GM19328 (cell line): ENCODE data around the gene MMP17.
"Not testable (repeated sequence)": the region's sequence is repeated elsewhere in the genome, so short reads cannot be mapped to it uniquely, and the experiment has no call there.

Experiments
- ATAC-seq: cut with Tn5 transposase; IDR thresholded peaks from one replicate; pipeline ENCODE4 v1.9.1; 2021; ENCODE audit warnings: mild to moderate bottlenecking, moderate library complexity; ENCODE audit not compliant: unreplicated experiment

MMP17 gene

DNA sequence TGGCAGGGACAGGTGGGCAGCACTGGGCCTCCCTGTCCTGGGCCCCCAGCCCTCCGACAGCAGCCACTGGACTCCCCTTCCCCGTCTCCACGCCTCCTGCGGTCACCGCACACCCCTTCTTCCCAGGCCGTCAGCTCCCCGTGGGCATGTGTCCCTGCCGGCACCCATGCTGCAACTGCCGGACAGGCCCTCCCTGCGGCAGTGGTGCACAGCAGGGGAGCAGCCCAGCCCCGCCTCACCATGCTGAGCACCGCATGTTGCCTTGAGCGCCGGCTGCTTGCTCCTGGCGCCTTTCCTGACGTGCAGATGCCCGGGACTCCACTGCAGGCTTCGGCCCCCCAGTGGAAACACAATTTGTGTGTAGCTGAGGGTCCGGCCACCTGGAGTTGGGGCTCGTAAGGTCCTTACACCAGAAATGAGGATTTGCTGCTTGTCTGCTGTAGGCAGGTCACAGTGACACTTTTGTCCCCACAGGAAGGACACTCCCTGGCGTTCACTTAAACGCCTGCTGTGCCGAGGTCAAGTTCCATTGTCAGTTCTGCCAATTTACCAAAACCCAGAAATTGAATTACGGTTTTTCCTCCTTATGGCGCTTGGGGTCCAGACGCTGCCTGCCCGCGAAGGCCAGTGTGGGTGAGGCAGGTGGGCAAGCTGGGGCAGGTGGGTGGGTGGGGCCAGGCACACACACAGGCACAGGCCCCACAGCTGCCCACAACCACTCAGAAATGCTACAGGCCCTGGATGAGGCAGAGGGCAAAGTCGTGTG lies 28.2 kb upstream of the MMP17 start:
- no peak for ATAC-seq

DNA sequence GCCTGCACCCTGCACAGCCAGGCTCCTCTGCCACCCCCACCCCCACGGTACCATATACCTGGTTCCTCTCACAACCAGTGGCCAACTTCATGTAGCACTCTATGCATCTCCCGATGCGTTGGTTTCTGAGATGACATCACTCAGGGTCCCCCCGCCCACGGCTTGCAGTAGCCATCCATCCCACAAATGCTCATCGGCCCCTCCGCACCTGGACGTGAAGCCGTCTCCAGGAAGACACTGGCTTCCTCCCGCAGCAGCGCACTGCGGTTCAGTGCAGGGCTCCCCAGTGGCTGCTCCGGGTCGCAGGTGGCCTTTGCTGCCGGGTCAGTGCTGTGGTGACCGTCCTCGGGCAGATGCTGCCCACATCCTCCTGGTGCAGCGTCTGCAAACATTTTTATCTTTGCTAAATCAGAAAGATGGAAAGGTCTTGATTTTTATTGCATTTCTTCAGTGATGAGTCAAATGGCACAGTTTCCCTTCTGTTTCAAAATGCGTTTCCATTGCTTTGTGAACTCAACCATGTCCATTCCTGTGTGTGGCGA lies 27.5 kb upstream of the MMP17 start:
- no peak for ATAC-seq

DNA sequence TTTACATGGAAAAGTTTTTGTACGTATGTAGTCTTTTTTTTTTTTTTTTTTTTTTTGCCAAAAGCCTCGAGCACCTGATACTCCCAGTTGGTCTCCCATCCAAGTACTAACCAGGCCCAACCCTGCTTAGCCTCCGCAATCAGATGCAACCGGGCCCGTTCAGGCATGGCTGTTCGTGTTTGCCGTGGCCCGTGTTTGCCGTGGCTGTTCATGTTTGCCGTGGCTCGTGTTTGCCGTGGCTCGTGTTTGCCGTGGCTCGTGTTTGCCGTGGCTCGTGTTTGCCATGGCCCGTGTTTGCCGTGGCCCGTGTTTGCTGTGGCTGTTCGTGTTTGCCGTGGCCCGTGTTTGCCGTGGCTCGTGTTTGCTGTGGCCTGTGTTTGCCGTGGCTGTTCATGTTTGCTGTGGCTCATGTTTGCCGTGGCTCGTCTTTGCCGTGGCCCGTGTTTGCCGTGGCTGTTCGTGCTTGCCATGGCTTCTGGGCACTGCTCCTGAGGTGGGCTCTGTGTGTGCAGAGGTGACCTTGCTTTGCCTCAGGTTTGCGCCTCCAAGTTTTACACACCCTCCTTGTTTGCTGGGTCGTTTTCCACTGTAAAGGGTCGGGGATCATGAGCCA lies 26.8 kb upstream of the MMP17 start:
- ATAC-seq = no peak

DNA sequence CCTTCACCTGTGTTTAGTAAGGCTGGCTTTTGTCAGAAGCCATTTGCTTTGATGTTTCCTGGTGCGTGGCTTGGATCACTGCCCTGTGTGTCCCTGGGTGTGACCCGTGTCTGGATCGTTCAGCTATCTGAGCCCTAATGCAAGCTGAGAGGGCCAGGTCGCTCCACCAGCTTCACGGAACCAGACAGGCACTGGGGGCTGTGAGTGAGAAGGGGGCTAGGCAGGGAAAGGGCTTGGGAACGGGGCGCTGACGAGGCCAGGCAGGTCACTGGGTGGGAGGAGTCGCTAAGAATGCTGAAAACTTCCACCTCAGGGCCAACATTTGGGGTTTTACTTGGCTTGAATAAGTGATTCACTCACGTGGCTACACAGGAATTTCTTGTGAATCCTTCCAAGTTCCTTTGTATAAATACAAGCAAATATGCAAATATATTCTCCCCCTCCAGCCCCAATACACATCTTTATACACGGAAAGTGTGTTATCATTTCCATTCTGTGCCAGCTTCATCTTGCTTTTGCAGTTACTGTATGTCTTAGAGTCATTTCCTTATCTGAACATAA lies 24.2 kb upstream of the MMP17 start:
- no peak for ATAC-seq

DNA sequence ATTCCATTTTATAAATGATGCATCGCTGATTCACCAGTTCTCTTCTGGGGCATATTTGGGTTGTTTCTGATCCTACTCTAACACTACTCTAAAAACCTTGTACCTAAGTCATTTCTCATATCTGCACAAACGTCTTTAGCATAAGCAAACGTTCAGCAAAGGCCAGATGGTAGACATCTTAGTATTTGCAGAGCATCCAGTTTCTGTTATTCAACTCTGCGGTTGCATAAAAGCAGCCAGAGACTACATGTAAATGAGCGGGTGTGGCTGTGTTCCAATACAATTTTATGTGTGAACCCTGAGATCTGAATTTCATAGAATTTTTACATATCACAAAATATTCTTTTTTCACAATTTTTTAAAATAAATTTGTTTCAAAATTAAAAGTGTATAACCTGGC lies 22.8 kb upstream of the MMP17 start:
- ATAC-seq = no peak

DNA sequence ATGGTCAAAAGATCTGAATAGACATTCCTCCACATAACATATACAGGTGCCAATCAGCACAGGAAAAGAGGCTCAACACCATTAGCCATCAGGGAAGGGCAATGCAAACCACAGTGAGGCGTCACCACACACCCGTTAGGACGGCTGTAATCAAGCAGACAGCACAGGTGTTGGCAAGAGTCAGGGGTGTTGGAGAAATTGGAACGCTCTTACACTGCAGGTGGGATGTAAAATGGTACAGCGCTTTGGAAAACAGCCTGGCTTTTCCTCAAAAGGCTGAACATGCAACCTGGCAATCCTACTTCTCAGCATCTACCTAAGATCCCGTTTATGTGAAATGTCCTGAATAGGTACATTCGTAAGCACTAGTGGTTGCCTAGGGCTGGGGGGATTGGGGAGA lies 21.5 kb upstream of the MMP17 start:
- ATAC-seq = no peak

DNA sequence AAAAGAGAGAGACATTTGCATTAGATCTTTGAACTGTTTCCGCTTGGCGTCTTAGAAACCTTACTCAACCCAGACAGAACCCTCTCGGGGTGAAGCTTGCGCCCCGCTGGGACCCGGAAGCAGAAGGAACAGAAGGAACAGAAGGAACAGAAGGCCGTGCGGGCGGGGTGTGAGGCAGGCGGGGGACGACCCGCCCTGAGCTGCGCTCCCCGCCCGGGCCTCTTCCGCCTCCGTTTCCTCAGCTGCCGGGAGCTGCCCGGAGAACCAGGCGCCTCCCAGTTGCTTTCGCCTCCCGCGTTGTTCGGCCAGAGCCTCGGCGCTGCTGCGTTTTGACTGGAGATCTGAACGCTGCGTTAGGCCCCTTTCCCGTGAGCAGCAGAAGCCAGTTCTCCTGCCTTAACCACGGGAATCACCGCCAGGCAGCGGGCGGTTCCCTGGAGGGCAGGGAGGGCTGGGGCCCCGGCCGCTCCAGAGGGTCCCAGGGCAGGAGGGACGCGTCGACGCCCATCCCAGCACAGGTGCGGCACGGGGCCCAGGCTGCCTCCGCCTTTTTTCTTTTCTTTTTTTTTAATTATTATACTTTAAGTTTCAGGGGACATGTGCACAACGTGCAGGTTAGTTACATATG lies 19.3 kb upstream of the MMP17 start:
- ATAC-seq = peak; percentile 87

DNA sequence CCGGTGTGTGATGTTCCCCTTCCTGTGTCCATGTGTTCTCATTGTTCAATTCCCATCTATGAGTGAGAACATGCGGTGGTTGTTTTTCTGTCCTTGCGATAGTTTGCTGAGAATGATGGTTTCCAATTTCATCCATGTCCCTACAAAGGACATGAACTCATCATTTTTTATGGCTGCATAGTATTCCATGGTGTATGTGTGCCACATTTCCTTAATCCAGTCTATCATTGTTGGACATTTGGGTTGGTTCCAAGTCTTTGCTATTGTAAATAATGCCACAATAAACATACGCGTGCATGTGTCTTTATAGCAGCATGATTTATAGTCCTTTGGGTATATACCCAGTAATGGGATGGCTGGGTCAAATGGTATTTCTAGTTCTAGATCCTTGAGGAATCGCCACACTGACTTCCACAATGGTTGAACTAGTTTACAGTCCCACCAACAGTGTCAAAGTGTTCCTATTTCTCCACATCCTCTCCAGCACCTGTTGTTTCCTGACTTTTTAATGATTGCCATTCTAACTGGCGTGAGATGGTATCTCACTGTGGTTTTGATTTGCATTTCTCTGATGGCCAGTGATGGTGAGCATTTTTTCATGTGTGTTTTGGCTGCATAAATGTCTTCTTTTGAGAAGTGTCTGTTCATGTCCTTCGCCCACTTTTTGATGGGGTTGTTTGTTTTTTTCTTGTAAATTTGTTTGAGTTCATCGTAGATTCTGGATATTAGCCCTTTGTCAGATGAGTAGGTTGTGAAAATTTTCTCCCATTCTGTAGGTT lies 18.5 kb upstream of the MMP17 start:
- not testable (repeated sequence) for ATAC-seq

DNA sequence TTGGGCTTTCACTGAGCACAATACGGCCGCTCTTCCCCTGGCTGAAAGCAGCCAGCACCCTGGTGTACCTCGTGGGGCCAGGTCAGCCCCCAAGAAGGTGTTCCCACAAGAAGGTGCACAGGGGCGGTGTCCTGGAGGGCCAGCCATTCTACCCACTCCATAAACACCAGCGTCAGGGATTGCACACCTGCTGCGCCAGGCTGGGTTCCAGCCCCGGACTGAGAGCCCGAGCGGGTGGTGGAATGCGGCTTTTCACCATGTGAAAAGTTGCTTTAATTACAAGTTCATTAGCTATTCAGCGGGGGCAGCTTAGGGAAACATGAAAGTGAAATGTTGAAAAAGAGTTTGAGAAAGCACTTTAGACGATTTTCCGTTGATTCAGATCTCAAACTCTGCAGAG lies 17.5 kb upstream of the MMP17 start:
- ATAC-seq = no peak

DNA sequence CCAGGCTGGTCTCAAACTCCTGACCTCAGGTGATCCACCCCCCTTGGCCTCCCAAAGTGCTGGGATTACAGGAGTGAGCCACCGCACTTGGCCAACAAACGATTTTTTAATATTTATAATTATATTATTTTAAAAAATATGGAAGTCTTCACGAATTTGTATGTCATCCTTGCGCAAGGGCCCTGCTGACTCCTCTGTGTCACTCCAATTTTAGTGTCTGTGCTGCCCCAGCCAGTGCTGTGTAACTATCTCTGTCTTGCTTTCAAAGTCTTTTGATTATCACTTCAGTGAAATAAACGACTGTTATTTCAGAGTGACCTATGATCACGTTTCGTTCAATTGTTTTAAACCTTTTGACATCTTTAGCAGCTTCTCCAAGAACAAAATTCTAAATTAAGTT lies 13.1 kb upstream of the MMP17 start:
- ATAC-seq = no peak

DNA sequence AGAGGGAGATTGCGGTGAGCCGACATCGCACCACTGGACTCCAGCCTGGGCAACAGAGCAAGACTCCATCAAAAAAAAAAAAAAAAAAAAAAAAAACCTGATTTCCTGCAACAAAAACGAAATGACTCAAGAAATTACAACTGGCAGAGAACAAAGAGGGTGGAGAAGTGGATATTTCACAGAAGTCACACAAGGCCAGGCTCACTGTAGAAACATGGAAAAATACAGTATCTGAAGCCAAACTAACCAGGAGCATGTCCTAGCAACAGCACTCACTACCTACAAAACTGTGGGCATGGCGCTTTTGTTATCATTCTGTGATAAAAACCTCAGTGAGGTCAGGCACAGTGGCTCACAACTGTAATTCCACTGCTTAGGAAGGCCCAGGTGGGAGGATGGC lies 11.7 kb upstream of the MMP17 start:
- no peak for ATAC-seq

DNA sequence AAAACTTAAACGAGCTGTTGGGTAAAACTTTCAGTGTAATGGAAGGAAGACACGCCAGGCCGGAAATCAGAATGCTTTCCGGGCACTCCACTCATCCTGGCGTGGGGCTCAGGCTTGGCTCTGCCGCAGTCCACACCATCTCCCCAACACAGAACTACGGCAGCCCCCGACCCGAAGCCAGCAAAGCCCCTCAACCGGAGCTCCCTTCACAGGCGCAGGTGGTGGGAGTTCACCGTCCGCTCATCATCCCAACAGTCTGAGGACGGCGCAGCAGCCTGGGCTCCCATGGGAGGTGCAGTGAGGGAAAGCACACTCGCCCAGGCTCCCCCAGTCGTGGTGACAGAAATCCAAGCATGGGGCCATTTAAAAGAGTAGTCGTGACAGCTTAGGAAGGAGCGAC lies 11.0 kb upstream of the MMP17 start:
- no peak for ATAC-seq

DNA sequence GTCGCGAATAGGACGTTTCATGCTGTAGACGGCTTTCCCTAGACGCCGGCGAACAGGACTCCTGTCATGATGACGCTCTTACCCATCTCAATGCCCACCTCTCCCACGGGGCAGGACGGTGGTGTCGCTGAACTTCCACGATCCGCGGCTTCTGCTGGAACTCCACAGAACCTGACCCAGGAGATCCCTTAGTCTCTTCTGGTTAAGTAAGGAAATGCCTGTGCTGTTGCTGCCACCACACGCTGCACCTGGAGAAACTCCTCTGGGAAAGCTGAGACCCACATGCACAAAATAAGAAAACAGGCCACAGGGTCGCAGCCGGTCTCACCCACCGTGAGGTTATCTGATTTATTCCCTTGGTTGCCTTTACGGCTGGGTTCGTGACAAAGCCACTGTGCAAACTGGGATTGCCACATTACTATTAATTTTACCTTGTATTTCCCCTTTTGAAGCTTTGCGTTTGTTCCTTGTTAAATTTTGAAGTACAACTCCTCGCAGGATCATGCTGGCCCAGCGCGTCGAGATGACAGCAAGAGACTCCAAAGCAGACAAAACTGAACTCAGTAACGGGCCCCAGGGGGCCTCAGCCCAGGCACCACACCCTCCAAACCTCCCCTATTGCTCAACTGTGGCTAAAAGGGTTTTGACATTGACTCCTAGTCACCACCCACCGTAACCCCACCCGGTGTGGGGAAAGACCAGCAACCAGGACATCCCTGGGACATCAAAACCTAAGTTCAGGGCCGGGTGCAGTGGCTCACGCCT lies 9.2 kb upstream of the MMP17 start:
- no peak for ATAC-seq

DNA sequence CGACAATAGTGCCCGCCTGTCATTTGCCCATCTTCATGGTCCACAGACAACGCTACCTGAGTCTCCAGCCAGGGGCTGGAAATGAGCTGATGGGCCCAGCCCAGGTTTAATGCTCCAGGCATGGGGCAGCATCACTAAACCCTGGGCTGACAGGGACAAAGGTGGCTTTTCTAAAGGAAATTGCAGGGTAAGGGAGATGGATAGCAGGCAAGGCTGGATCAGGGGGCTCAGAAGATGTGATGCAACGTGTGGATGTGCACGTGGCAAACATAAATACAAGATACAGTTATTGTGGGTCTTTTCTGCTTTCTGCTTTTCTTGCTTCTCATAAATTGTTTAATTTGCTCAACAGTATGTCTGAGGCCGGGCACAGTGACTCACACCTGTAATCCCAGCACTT lies 3.7 kb upstream of the MMP17 start:
- ATAC-seq = no peak

DNA sequence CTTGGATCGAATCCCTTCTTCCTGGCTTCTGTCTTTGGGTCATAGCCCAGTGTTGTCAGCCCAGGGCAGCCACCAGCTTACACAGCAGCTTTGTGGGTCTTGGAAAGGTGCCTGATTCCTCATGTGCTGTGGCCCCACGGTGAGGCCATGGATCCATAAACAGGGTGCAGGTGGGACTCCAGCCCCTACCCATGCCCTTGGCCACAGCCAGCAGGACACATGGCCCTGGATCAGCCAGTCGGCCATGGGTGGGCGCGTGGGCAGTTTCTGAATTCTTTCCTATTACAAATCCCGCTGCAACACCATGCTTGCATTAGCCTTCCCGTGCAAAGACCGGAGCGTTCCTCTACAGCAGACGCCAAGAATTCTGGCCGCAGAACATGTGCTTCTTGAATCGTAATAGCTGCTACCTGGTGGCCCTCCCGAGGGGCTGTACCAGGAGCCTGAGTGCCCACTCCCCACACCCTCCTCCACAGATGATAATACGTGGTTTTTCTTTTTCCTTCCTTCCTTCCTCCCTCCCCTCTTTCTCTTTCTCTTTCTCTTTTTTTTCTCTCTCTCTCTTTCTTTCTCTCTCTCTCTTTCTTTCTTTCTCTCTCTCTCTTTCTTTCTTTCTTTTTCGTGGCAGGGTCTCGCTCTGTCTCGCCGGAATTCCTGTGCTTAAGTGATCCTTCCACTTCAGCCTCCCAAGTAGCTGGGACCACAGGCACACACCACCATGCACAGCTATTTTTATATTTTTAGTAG lies 2.9 kb upstream of the MMP17 start:
- ATAC-seq = no peak

DNA sequence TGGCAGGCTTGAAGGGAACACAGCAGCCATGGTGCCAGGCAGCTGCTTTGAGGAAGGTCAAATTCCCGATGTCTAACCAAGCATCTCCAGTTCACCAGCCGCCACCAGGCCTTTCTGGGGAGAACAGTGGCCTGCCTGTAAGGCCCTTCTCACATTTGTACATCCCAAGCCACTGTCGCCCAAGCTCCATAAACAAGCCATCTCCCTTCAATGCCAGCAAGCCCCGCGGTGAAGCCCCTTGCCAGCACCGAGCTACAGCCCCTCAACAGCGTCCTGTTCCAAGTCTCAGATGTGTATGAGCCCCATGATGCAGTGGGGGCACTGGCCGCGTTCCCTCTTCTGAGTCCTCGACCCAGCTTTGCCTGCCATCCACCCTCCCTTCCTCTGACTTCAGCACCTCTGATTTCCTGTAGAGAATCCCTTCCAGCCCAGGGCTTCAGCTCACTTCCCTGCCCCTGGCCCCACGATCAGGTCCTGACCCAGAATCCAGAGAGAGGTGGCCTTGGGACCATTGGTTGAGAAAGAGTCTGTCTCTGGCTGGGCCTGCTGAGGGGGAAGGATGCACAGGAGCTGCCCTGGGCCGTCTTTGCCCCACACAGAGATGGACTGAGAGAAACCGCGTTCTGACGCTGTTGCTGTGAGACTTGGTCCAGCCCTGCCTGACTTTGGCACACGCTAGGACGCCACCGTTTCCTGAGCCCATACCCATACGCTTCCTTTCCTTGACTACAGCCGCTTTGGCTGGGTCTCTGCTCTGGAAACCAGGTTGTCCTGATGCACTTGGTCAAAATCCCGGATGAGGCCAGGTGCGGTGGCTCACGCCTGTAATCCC lies 1.9 kb upstream of the MMP17 start:
- ATAC-seq = no peak

DNA sequence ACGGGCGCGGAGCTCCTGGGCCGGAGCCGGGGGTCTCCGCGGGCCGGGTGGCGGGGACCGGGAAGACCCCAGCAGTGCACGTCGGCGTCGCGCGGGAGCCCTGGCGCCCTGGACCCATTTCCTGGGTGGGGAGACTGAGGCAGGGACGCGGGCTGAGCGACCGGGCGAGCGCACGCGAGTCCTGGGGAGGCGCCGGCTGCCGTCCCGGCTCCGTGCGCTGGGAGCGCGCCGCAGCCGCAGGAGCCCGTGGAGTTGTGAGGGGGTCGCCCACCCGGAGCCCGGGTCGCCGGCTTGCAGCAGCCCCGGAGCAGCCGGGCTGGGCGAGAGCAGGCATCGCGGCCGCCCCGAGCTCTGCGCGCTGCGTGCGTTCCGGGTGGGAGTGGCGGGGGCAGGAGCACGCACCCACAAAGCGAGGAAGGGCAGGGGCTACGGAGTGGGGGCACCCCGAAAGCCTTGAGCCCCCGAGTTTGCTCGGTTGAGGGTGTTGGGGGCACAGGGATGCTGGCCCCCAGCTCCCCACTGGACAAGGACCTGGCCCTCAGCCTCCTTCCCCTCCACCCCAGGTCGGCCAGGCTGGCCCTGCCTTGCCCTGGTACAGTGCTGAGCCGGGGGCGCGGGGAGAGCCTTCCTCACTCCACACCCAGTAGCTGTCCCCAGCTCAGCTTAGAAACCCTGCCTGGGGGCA lies 620 bp downstream of the MMP17 start:
- no peak for ATAC-seq

DNA sequence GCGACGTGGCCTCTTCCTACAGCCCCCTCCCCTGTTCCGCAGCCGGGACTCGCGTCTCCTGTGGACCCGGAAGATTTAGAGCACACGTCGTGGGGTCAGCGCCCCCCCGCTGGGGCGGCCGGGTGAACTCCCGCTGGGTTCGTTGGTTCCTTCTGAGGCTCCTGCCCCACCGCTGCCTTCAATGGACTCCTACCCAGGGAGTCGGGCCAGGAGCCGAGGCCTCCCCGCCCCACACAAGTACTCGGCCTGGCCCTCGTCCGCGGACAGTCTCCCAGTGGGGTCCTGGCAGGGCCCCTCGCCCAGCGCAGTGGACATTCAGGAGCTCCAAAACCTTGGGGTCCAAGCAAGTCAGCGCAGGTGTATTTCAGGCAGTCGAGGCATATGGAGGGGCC lies 1.2 kb downstream of the MMP17 start:
- ATAC-seq = no peak
